ENCODE data around the gene ARHGAP27. TPM values are rescaled to one million over a fixed set of nuclear protein-coding genes. Genes with fewer than 3 reads are reported as not detected.
A peak's percentile ranks its signal among the peaks of the same experiment; 100 is the strongest.

ARHGAP27 gene
- total RNA-seq, 2 experiments from 2014 or later: 79.5 to 104 TPM

- no peaks in the 10 kb centered on the region for H3K9me3 Mint-ChIP-seq (ENCODE audit: low read depth)
- no peak for ATAC-seq
- H3K36me3 Mint-ChIP-seq: peaks cover 2% of the 10 kb centered on the region
- CTCF ChIA-PET: interaction anchor here (0.8 to 1.6 kb wide), 2 partner anchors 8 to 14 kb away, joined by 3 to 5 read pairs; no protein-coding TSS in a partner anchor
- H3K4me3 Mint-ChIP-seq: no peak overlapping the region
- no peak for DNase-seq
- H3K27me3 Mint-ChIP-seq: no peaks in the 10 kb centered on the region
- no peak overlapping the region for H3K27ac Mint-ChIP-seq
- peaks cover 25% of the 10 kb centered on the region for H3K4me1 Mint-ChIP-seq
These were observed 17.4 kb downstream of the ARHGAP27 start for GRCh38 chr17:45414990-45415881.

GRCh38 chr17:45413498-45413923 lies 19.2 kb downstream of the ARHGAP27 start:
- Mint-ChIP-seq H3K9me3 (ENCODE audit: low read depth) (no peaks in the 10 kb centered on the region), H3K4me3 (no peak overlapping the region), H3K27me3 (no peaks in the 10 kb centered on the region), H3K27ac (no peak overlapping the region), H3K36me3 (peaks cover 6% of the 10 kb centered on the region), H3K4me1 (peaks cover 33% of the 10 kb centered on the region)
- DNase-seq (no peak), ATAC-seq (no peak)
- CTCF ChIA-PET: interaction anchor here (1.4 kb wide), 1 partner anchor 18 kb away, joined by 4 read pairs; no protein-coding TSS in a partner anchor

- Mint-ChIP-seq H3K9me3 (ENCODE audit: low read depth) (no peaks in the 10 kb centered on the region), H3K4me3 (peak overlapping the region; percentile 98)
- CTCF ChIA-PET: interaction anchor here (1.4 to 2.2 kb wide), 3 partner anchors 11 to 17 kb away, joined by 3 to 7 read pairs (median 4); no protein-coding TSS in a partner anchor
These were observed 21.1 kb downstream of the ARHGAP27 start for GRCh38 chr17:45411348-45412105.

GRCh38 chr17:45410144-45411091 lies 22.3 kb downstream of the ARHGAP27 start:
- Mint-ChIP-seq H3K36me3 (peaks cover 15% of the 10 kb centered on the region), H3K4me3 (peak overlapping the region; percentile 98), H3K4me1 (peaks cover 50% of the 10 kb centered on the region), H3K27ac (peak overlapping the region; percentile 99), H3K9me3 (ENCODE audit: low read depth) (no peaks in the 10 kb centered on the region), H3K27me3 (no peaks in the 10 kb centered on the region)
- CTCF ChIA-PET: interaction anchor here (0.9 to 2.6 kb wide), 7 partner anchors 13 to 184 kb away, joined by 3 to 10 read pairs (median 4); no protein-coding TSS in a partner anchor
- ATAC-seq (peak; percentile 84), DNase-seq (peak; percentile 79)

More at GRCh38 chr17:45411348-45412105, 21.1 kb downstream of the ARHGAP27 start:
- Mint-ChIP-seq H3K36me3 (peaks cover 10% of the 10 kb centered on the region), H3K27ac (peak overlapping the region; percentile 99), H3K27me3 (no peaks in the 10 kb centered on the region), H3K4me1 (peaks cover 49% of the 10 kb centered on the region)
- no peak for ATAC-seq
- DNase-seq: no peak

GRCh38 chr17:45409659-45410076 lies 23.0 kb downstream of the ARHGAP27 start:
- CTCF ChIA-PET: interaction anchor here (0.8 to 2.6 kb wide), 5 partner anchors 18 to 184 kb away, joined by 3 to 10 read pairs (median 4); no protein-coding TSS in a partner anchor
- DNase-seq (no peak), ATAC-seq (peak; percentile 37)
- Mint-ChIP-seq H3K4me1 (peaks cover 45% of the 10 kb centered on the region), H3K27me3 (no peaks in the 10 kb centered on the region), H3K9me3 (ENCODE audit: low read depth) (no peaks in the 10 kb centered on the region), H3K4me3 (peak overlapping the region; percentile 98), H3K27ac (peak overlapping the region; percentile 99), H3K36me3 (peaks cover 17% of the 10 kb centered on the region)

GRCh38 chr17:45408611-45409421 lies 23.9 kb downstream of the ARHGAP27 start:
- H3K27ac Mint-ChIP-seq: peak overlapping the region; percentile 99
- peaks cover 22% of the 10 kb centered on the region for H3K36me3 Mint-ChIP-seq
- peaks cover 45% of the 10 kb centered on the region for H3K4me1 Mint-ChIP-seq
- H3K27me3 Mint-ChIP-seq: no peaks in the 10 kb centered on the region
- DNase-seq (no peak), ATAC-seq (no peak)
- CTCF ChIA-PET: interaction anchor here (0.8 to 2.6 kb wide), 11 partner anchors 11 to 273 kb away, joined by 3 to 10 read pairs (median 4); partner anchors contain the start of gene ACBD4
- peak overlapping the region; percentile 98 for H3K4me3 Mint-ChIP-seq
- no peaks in the 10 kb centered on the region for H3K9me3 Mint-ChIP-seq (ENCODE audit: low read depth)

- CTCF ChIA-PET: interaction anchor here (1.3 kb wide), 1 partner anchor 10 kb away, joined by 5 read pairs; no protein-coding TSS in a partner anchor
- no peak for ATAC-seq
- Mint-ChIP-seq H3K27ac (no peak overlapping the region), H3K4me3 (no peak overlapping the region), H3K9me3 (ENCODE audit: low read depth) (no peaks in the 10 kb centered on the region), H3K36me3 (peaks cover 28% of the 10 kb centered on the region), H3K27me3 (no peaks in the 10 kb centered on the region), H3K4me1 (peaks cover 35% of the 10 kb centered on the region)
- no peak for DNase-seq
These were observed 26.6 kb downstream of the ARHGAP27 start for GRCh38 chr17:45406107-45406506.

GRCh38 chr17:45405250-45406086 lies 27.2 kb downstream of the ARHGAP27 start:
- DNase-seq: no peak
- no peak for ATAC-seq
- CTCF ChIA-PET: no interaction called here
- no peaks in the 10 kb centered on the region for H3K27me3 Mint-ChIP-seq
- H3K36me3 Mint-ChIP-seq: peaks cover 32% of the 10 kb centered on the region
- no peak overlapping the region for H3K27ac Mint-ChIP-seq
- no peaks in the 10 kb centered on the region for H3K9me3 Mint-ChIP-seq (ENCODE audit: low read depth)
- H3K4me3 Mint-ChIP-seq: no peak overlapping the region
- H3K4me1 Mint-ChIP-seq: peaks cover 28% of the 10 kb centered on the region

- no peak for ATAC-seq
- Mint-ChIP-seq H3K4me3 (no peak overlapping the region), H3K27me3 (no peaks in the 10 kb centered on the region), H3K27ac (no peak overlapping the region), H3K9me3 (ENCODE audit: low read depth) (no peaks in the 10 kb centered on the region), H3K4me1 (peaks cover 26% of the 10 kb centered on the region), H3K36me3 (peaks cover 33% of the 10 kb centered on the region)
- CTCF ChIA-PET: interaction anchor here (2.5 kb wide), 1 partner anchor 11 kb away, joined by 11 read pairs; no protein-coding TSS in a partner anchor
- DNase-seq: no peak
These were observed 27.8 kb downstream of the ARHGAP27 start for GRCh38 chr17:45404870-45405249.

- DNase-seq (no peak), ATAC-seq (no peak)
- Mint-ChIP-seq H3K27ac (no peak overlapping the region), H3K9me3 (ENCODE audit: low read depth) (no peaks in the 10 kb centered on the region), H3K27me3 (no peaks in the 10 kb centered on the region), H3K4me3 (no peak overlapping the region), H3K4me1 (peaks cover 23% of the 10 kb centered on the region), H3K36me3 (peaks cover 32% of the 10 kb centered on the region)
- CTCF ChIA-PET: interaction anchor here (2.5 kb wide), 1 partner anchor 10 kb away, joined by 11 read pairs; no protein-coding TSS in a partner anchor
These were observed 28.7 kb downstream of the ARHGAP27 start for GRCh38 chr17:45403906-45404490.

- no peak overlapping the region for H3K4me3 Mint-ChIP-seq
- H3K9me3 Mint-ChIP-seq (ENCODE audit: low read depth): no peaks in the 10 kb centered on the region
- CTCF ChIA-PET: interaction anchor here (2.5 kb wide), 1 partner anchor 9 kb away, joined by 11 read pairs; no protein-coding TSS in a partner anchor
- H3K4me1 Mint-ChIP-seq: peaks cover 12% of the 10 kb centered on the region
- no peaks in the 10 kb centered on the region for H3K27me3 Mint-ChIP-seq
- ATAC-seq: no peak
- peaks cover 34% of the 10 kb centered on the region for H3K36me3 Mint-ChIP-seq
- no peak for DNase-seq
- H3K27ac Mint-ChIP-seq: no peak overlapping the region
These were observed 29.8 kb downstream of the ARHGAP27 start for GRCh38 chr17:45402916-45403315.

Data from activated CD8-positive, alpha-beta memory T cell treated with anti-CD3 and anti-CD28 coated beads, Interleukin-2, amount 10 ng/mL, durations not matched to agents 7 days and 5 days (primary cell).